GM23338 (cell line): ENCODE measurements around the gene PFN1. TPM values are rescaled to one million over a fixed set of nuclear protein-coding genes. Genes with fewer than 3 reads are reported as not detected.

Source experiments
- ATAC-seq: fragments of 200-7000 bp; cut with Tn5 transposase; 3 replicates; pipeline ENCODE4 v1.9.1; 2020
- DNase-seq: peaks from one replicate; pipeline ENCODE4 v3.0.0-alpha.2; 2015; ENCODE audit warnings: low spot score
- H2AFZ ChIP-seq: fragments of 200-600 bp; sonication (generic); 2 replicates; pipeline ENCODE4 v1.8.0; 2016; ENCODE audit warnings: antibody characterized with exemption, mild to moderate bottlenecking, moderate library complexity
- H3F3A ChIP-seq: fragments of 200-600 bp; sonication (generic); replicated peaks from 2 replicates; pipeline ENCODE4 v1.8.0; 2017; ENCODE audit warnings: antibody characterized with exemption, mixed run types, low read depth
- H3K27ac ChIP-seq: fragments of 200-600 bp; sonication (generic); 2 replicates; pipeline ENCODE4 v1.6.1; 2016; ENCODE audit warnings: low read depth
- H3K27me3 ChIP-seq: fragments of 200-600 bp; sonication (generic); 2 replicates; pipeline ENCODE4 v1.8.0; 2016; ENCODE audit warnings: mild to moderate bottlenecking, mixed run types, moderate library complexity; ENCODE audit not compliant: insufficient read depth
- H3K36me3 ChIP-seq: fragments of 200-600 bp; sonication (generic); 2 replicates; pipeline ENCODE4 v1.8.0; 2016; ENCODE audit warnings: mild to moderate bottlenecking; ENCODE audit not compliant: insufficient read depth
- H3K4me1 ChIP-seq: fragments of 200-600 bp; sonication (generic); 2 replicates; pipeline ENCODE4 v1.8.0; 2016; ENCODE audit warnings: mild to moderate bottlenecking, moderate library complexity; ENCODE audit not compliant: insufficient read depth
- H3K4me2 ChIP-seq: fragments of 200-600 bp; sonication (generic); 2 replicates; pipeline ENCODE4 v1.7.1; 2017; ENCODE audit warnings: mixed run types
- H3K4me3 ChIP-seq: fragments of 200-600 bp; sonication (generic); 2 replicates; pipeline ENCODE4 v1.6.1; 2016; ENCODE audit warnings: mixed run types
- H3K79me2 ChIP-seq: fragments of 200-600 bp; sonication (generic); replicated peaks from 2 replicates; pipeline ENCODE4 v1.8.0; 2017; ENCODE audit warnings: mild to moderate bottlenecking; ENCODE audit not compliant: insufficient read depth
- H3K9me2 ChIP-seq: fragments of 200-600 bp; sonication (generic); 2 replicates; pipeline ENCODE4 v1.8.0; 2017; ENCODE audit not compliant: insufficient read depth
- H4K20me1 ChIP-seq: fragments of 200-600 bp; sonication (generic); replicated peaks from 2 replicates; pipeline ENCODE4 v1.8.0; 2017; ENCODE audit warnings: mild to moderate bottlenecking; ENCODE audit not compliant: insufficient read depth
- H3K27ac Mint-ChIP-seq: 2 replicates; pipeline ENCODE4 v1.8.0; 2020; ENCODE audit warnings: inconsistent platforms, mild to moderate bottlenecking, moderate library complexity, mixed read lengths
- H3K27me3 Mint-ChIP-seq: 3 replicates; pipeline ENCODE4 v1.8.0; 2022; ENCODE audit warnings: low read depth, mild to moderate bottlenecking, moderate library complexity, mixed read lengths, inconsistent platforms; ENCODE audit not compliant: insufficient read depth, poor library complexity
- H3K36me3 Mint-ChIP-seq: 3 replicates; pipeline ENCODE4 v1.8.0; 2021; ENCODE audit warnings: low read depth, mild to moderate bottlenecking, inconsistent platforms, moderate library complexity, mixed read lengths
- H3K4me1 Mint-ChIP-seq: 3 replicates; pipeline ENCODE4 v1.8.0; 2020; ENCODE audit warnings: mild to moderate bottlenecking, inconsistent platforms, mixed read lengths
- H3K4me3 Mint-ChIP-seq: 3 replicates; pipeline ENCODE4 v1.8.0; 2021; ENCODE audit warnings: moderate library complexity, mild to moderate bottlenecking, inconsistent platforms, mixed read lengths
- H3K9me3 Mint-ChIP-seq: 3 replicates; pipeline ENCODE4 v1.8.0; 2020; ENCODE audit warnings: moderate library complexity, mild to moderate bottlenecking, inconsistent platforms, mixed read lengths
- CREB1 ChIP-seq: fragments of 250-450 bp; sonication (Bioruptor Pico); IDR thresholded peaks from 2 replicates; pipeline ENCODE4 v1.5.0; 2020; ENCODE audit warnings: low read depth, mild to moderate bottlenecking, moderate library complexity
- ETS1 ChIP-seq: IDR thresholded peaks from 2 replicates; pipeline ENCODE4 v1.6.1; 2016; ENCODE audit warnings: antibody characterized with exemption
- EZH2 ChIP-seq: fragments of 200-600 bp; sonication (generic); IDR thresholded peaks from one replicate; pipeline ENCODE4 v1.8.0; 2017; ENCODE audit warnings: antibody characterized with exemption, mild to moderate bottlenecking, low read depth; ENCODE audit not compliant: unreplicated experiment
- EZH2phosphoT487 ChIP-seq: fragments of 200-600 bp; sonication (generic); IDR thresholded peaks from one replicate; pipeline ENCODE4 v1.8.1; 2018; ENCODE audit warnings: antibody characterized with exemption; ENCODE audit not compliant: unreplicated experiment
- JUNB ChIP-seq: IDR thresholded peaks from one replicate; pipeline ENCODE4 v1.6.1; 2016; ENCODE audit warnings: antibody characterized with exemption; ENCODE audit not compliant: unreplicated experiment
- POLR2AphosphoS5 ChIP-seq: IDR thresholded peaks from 2 replicates; pipeline ENCODE4 v1.6.1; 2016; ENCODE audit warnings: antibody characterized with exemption, low read depth
- STAT1 ChIP-seq: IDR thresholded peaks from one replicate; pipeline ENCODE4 v1.6.1; 2016; ENCODE audit warnings: antibody characterized with exemption; ENCODE audit not compliant: unreplicated experiment
- ZNF114 ChIP-seq: fragments of 250-450 bp; sonication (Bioruptor Pico); IDR thresholded peaks from 2 replicates; pipeline ENCODE4 v1.5.0; 2020; ENCODE audit warnings: mild to moderate bottlenecking, moderate library complexity
- ZNF331 ChIP-seq: fragments of 250-450 bp; sonication (Bioruptor Pico); IDR thresholded peaks from 2 replicates; pipeline ENCODE4 v1.5.0; 2020; ENCODE audit warnings: low read depth, mild to moderate bottlenecking, moderate library complexity
- ZNF462 ChIP-seq: fragments of 250-450 bp; sonication (Bioruptor Pico); IDR thresholded peaks from 2 replicates; pipeline ENCODE4 v1.5.0; 2020; ENCODE audit warnings: mild to moderate bottlenecking, moderate library complexity
- polyA plus RNA-seq: library from polyadenylated mRNA; unstranded; fragments of >200 nt; fragmentation: Nextera tagmentation; extraction: Ambion mirVana; gene quantifications from 2 replicates; pipeline ENCODE4 v1.2.1, GENCODE V29; 2016
- total RNA-seq: library from RNA; depleted of rRNA; stranded (reverse); fragments of >200 nt; shearing (Covaris generic); gene quantifications from 2 replicates; pipeline ENCODE4 v1.2.3, GENCODE V29; 2014

The PFN1 gene
- total and polyA plus RNA-seq, 2 experiments from 2014 or later: 2,002 to 3,709 TPM

GRCh38 chr17:4938688-4939545 is 9.4 kb downstream of the PFN1 start:
- H3K36me3 Mint-ChIP-seq: peaks cover 69% of the 10 kb centered on the region
- DNase-seq (no peak), ATAC-seq (no peak; the same call in 1 of the 3 replicates)
- TF ChIP-seq EZH2: no peak
- Histone ChIP-seq H3K4me3 (peak overlapping the region; percentile 78), H3K79me2 (peaks cover 34% of the 10 kb centered on the region), H3K27me3 (no peaks in the 10 kb centered on the region), H3K4me2 (peak overlapping the region; percentile 100), H3K9me2 (no peaks in the 10 kb centered on the region), H2AFZ (0 out of 2 replicates have a peak overlapping the region, but pooled peaks have one; percentile 26), H3F3A (peaks cover 35% of the 10 kb centered on the region), H3K27ac (peak overlapping the region; percentile 84), H3K4me1 (peaks cover 16% of the 10 kb centered on the region), H4K20me1 (peaks cover 18% of the 10 kb centered on the region; the same call in 1 of the 2 replicates), H3K36me3 (peaks cover 5% of the 10 kb centered on the region; the same call in 1 of the 2 replicates)
- peaks cover 13% of the 10 kb centered on the region for H3K27me3 Mint-ChIP-seq
- peak overlapping the region; percentile 94 for H3K27ac Mint-ChIP-seq
- peak overlapping the region; percentile 92 for H3K4me3 Mint-ChIP-seq
- H3K9me3 Mint-ChIP-seq: no peaks in the 10 kb centered on the region
- H3K4me1 Mint-ChIP-seq: peaks cover 32% of the 10 kb centered on the region

GRCh38 chr17:4938069-4938491 is 10.2 kb downstream of the PFN1 start:
- peaks cover 16% of the 10 kb centered on the region for H3K4me1 ChIP-seq
- H3K4me3 Mint-ChIP-seq: peak overlapping the region; percentile 92
- peaks cover 37% of the 10 kb centered on the region for H3K4me1 Mint-ChIP-seq
- no peak for ATAC-seq
- peaks cover 12% of the 10 kb centered on the region; the same call in 1 of the 2 replicates for H4K20me1 ChIP-seq
- peak overlapping the region; percentile 100 for H3K4me2 ChIP-seq
- H3K36me3 ChIP-seq: no peaks in the 10 kb centered on the region; the same call in 1 of the 2 replicates
- H3K79me2 ChIP-seq: peaks cover 27% of the 10 kb centered on the region
- H3K4me3 ChIP-seq: no peak overlapping the region
- H3K36me3 Mint-ChIP-seq: peaks cover 60% of the 10 kb centered on the region
- no peak overlapping the region for H3K27ac ChIP-seq
- no peak for DNase-seq
- H3K27ac Mint-ChIP-seq: peak overlapping the region; percentile 56; the same call in 1 of the 2 replicates
- no peak overlapping the region for H2AFZ ChIP-seq
- H3K27me3 ChIP-seq: no peaks in the 10 kb centered on the region
- H3K27me3 Mint-ChIP-seq: peaks cover 15% of the 10 kb centered on the region
- peaks cover 28% of the 10 kb centered on the region for H3F3A ChIP-seq
- no peaks in the 10 kb centered on the region for H3K9me2 ChIP-seq
- H3K9me3 Mint-ChIP-seq: no peaks in the 10 kb centered on the region
- no peak for TF ChIP-seq STAT1
- no peak for TF ChIP-seq ZNF462 (CRISPR knock-in tag)
- no peak for TF ChIP-seq EZH2
- TF ChIP-seq CREB1 (CRISPR knock-in tag): no peak
- no peak for TF ChIP-seq ETS1
- no peak for TF ChIP-seq EZH2phosphoT487
- no peak for TF ChIP-seq ZNF331 (CRISPR knock-in tag)
- TF ChIP-seq JUNB: no peak
- TF ChIP-seq ZNF114 (CRISPR knock-in tag): no peak
- TF ChIP-seq POLR2AphosphoS5: no peak
